Measurements from ENCODE around the gene TRIM37.
"Not testable (repeated sequence)": the region's sequence is repeated elsewhere in the genome, so short reads cannot be mapped to it uniquely, and the experiment has no call there.

Gene TRIM37

GRCh38 chr17:59106463-59107305, at the start of gene TRIM37:
Gene TRIM37, minus strand, starts transcription at chr17:59106880. Its CDS starts 419 bp downstream, at chr17:59106461.
- H3K36me3 Mint-ChIP-seq (ENCODE audit: low read depth) = peaks cover 27% of the 10 kb centered on the region
- H3K9me3 Mint-ChIP-seq = no peaks in the 10 kb centered on the region
- peaks cover 52% of the 10 kb centered on the region for H3K4me1 Mint-ChIP-seq
- H3K4me3 Mint-ChIP-seq = peak within 1 kb of the TSS; percentile 98
- DNase-seq (peak; percentile 99), ATAC-seq (peak; percentile 98)
- H3K27me3 Mint-ChIP-seq = peaks cover 2% of the 10 kb centered on the region
- peak within 1 kb of the TSS; percentile 94 for H3K27ac Mint-ChIP-seq

GRCh38 chr17:59155439-59156177, 48.9 kb upstream of the TRIM37 start, which contains the start of gene PRR11:
Gene PRR11, plus strand, starts transcription at chr17:59155746. Its CDS starts 14,007 bp downstream, at chr17:59169753.
- Mint-ChIP-seq H3K4me1 (peaks cover 22% of the 10 kb centered on the region), H3K27me3 (no peaks in the 10 kb centered on the region), H3K27ac (no peak within 1 kb of the TSS), H3K9me3 (no peaks in the 10 kb centered on the region), H3K4me3 (no peak within 1 kb of the TSS), H3K36me3 (ENCODE audit: low read depth) (peaks cover 4% of the 10 kb centered on the region)
- DNase-seq (peak; percentile 87), ATAC-seq (peak; percentile 96)

GRCh38 chr17:59154721-59155438, 48.2 kb upstream of the TRIM37 start, which contains the start of gene SKA2:
Gene SKA2, minus strand, starts transcription at chr17:59155186. Its CDS starts 23 bp downstream, at chr17:59155163.
- peaks cover 5% of the 10 kb centered on the region for H3K36me3 Mint-ChIP-seq (ENCODE audit: low read depth)
- peaks cover 23% of the 10 kb centered on the region for H3K4me1 Mint-ChIP-seq
- H3K9me3 Mint-ChIP-seq = no peaks in the 10 kb centered on the region
- no peaks in the 10 kb centered on the region for H3K27me3 Mint-ChIP-seq
- peak; percentile 81 for ATAC-seq
- DNase-seq = peak; percentile 94
- H3K27ac Mint-ChIP-seq = no peak within 1 kb of the TSS
- no peak within 1 kb of the TSS for H3K4me3 Mint-ChIP-seq

- Mint-ChIP-seq H3K4me1 (peaks cover 27% of the 10 kb centered on the region), H3K4me3 (no peak overlapping the region), H3K27me3 (no peaks in the 10 kb centered on the region), H3K36me3 (ENCODE audit: low read depth) (peaks cover 5% of the 10 kb centered on the region), H3K9me3 (no peaks in the 10 kb centered on the region), H3K27ac (no peak overlapping the region)
- DNase-seq (peak; percentile 56), ATAC-seq (no peak)
Measured at GRCh38 chr17:59154292-59154720, 47.6 kb upstream of the TRIM37 start.

- Mint-ChIP-seq H3K27ac (no peak overlapping the region), H3K9me3 (no peaks in the 10 kb centered on the region), H3K4me3 (no peak overlapping the region)
Measured at GRCh38 chr17:59152925-59153324, 46.2 kb upstream of the TRIM37 start.

GRCh38 chr17:59151591-59151990, 44.9 kb upstream of the TRIM37 start:
- no peak overlapping the region for H3K4me3 Mint-ChIP-seq
- H3K27ac Mint-ChIP-seq = no peak overlapping the region
- H3K9me3 Mint-ChIP-seq = no peaks in the 10 kb centered on the region
- no peaks in the 10 kb centered on the region for H3K27me3 Mint-ChIP-seq
- H3K4me1 Mint-ChIP-seq = peaks cover 27% of the 10 kb centered on the region
- ATAC-seq (no peak), DNase-seq (no peak)
- peaks cover 5% of the 10 kb centered on the region for H3K36me3 Mint-ChIP-seq (ENCODE audit: low read depth)

More at GRCh38 chr17:59152925-59153324, 46.2 kb upstream of the TRIM37 start:
- ATAC-seq (no peak), DNase-seq (no peak)
- Mint-ChIP-seq H3K4me1 (peaks cover 31% of the 10 kb centered on the region), H3K27me3 (no peaks in the 10 kb centered on the region), H3K36me3 (ENCODE audit: low read depth) (peaks cover 5% of the 10 kb centered on the region)

- H3K4me3 Mint-ChIP-seq = no peak overlapping the region
- H3K9me3 Mint-ChIP-seq = no peaks in the 10 kb centered on the region
- peaks cover 5% of the 10 kb centered on the region for H3K36me3 Mint-ChIP-seq (ENCODE audit: low read depth)
- H3K4me1 Mint-ChIP-seq = peaks cover 27% of the 10 kb centered on the region
- DNase-seq (no peak), ATAC-seq (no peak)
- no peak overlapping the region for H3K27ac Mint-ChIP-seq
- no peaks in the 10 kb centered on the region for H3K27me3 Mint-ChIP-seq
Measured at GRCh38 chr17:59151006-59151405, 44.3 kb upstream of the TRIM37 start.

- Mint-ChIP-seq H3K9me3 (no peaks in the 10 kb centered on the region), H3K4me3 (no peak overlapping the region), H3K36me3 (ENCODE audit: low read depth) (peaks cover 11% of the 10 kb centered on the region), H3K27me3 (no peaks in the 10 kb centered on the region), H3K27ac (no peak overlapping the region), H3K4me1 (peaks cover 29% of the 10 kb centered on the region)
- no peak for DNase-seq
- peak; percentile 45 for ATAC-seq
Measured at GRCh38 chr17:59149841-59150511, 43.3 kb upstream of the TRIM37 start.

GRCh38 chr17:59149051-59149450, 42.4 kb upstream of the TRIM37 start:
- DNase-seq (no peak), ATAC-seq (no peak)
- H3K27me3 Mint-ChIP-seq = no peaks in the 10 kb centered on the region
- no peaks in the 10 kb centered on the region for H3K9me3 Mint-ChIP-seq
- H3K4me3 Mint-ChIP-seq = no peak overlapping the region
- H3K27ac Mint-ChIP-seq = no peak overlapping the region
- H3K36me3 Mint-ChIP-seq (ENCODE audit: low read depth) = peaks cover 11% of the 10 kb centered on the region
- peaks cover 31% of the 10 kb centered on the region for H3K4me1 Mint-ChIP-seq

- Mint-ChIP-seq H3K27ac (no peak overlapping the region), H3K4me1 (peaks cover 14% of the 10 kb centered on the region)
Measured at GRCh38 chr17:59145571-59146096, 39.0 kb upstream of the TRIM37 start.

GRCh38 chr17:59141860-59142259, 35.2 kb upstream of the TRIM37 start:
- no peak for ATAC-seq
- Mint-ChIP-seq H3K9me3 (no peaks in the 10 kb centered on the region), H3K4me1 (peaks cover 6% of the 10 kb centered on the region)

More at GRCh38 chr17:59145571-59146096, 39.0 kb upstream of the TRIM37 start:
- ATAC-seq (no peak), DNase-seq (no peak)
- no peak overlapping the region for H3K4me3 Mint-ChIP-seq
- H3K9me3 Mint-ChIP-seq = no peaks in the 10 kb centered on the region
- H3K27me3 Mint-ChIP-seq = no peaks in the 10 kb centered on the region
- peaks cover 11% of the 10 kb centered on the region for H3K36me3 Mint-ChIP-seq (ENCODE audit: low read depth)

GRCh38 chr17:59139939-59140338, 33.3 kb upstream of the TRIM37 start:
- Mint-ChIP-seq H3K9me3 (no peaks in the 10 kb centered on the region), H3K4me1 (peaks cover 4% of the 10 kb centered on the region), H3K4me3 (no peak overlapping the region), H3K36me3 (ENCODE audit: low read depth) (peaks cover 5% of the 10 kb centered on the region), H3K27ac (no peak overlapping the region), H3K27me3 (no peaks in the 10 kb centered on the region)
- no peak for DNase-seq
- ATAC-seq = no peak

More at GRCh38 chr17:59141860-59142259, 35.2 kb upstream of the TRIM37 start:
- peaks cover 9% of the 10 kb centered on the region for H3K36me3 Mint-ChIP-seq (ENCODE audit: low read depth)
- H3K27me3 Mint-ChIP-seq = no peaks in the 10 kb centered on the region
- H3K27ac Mint-ChIP-seq = no peak overlapping the region
- no peak for DNase-seq
- H3K4me3 Mint-ChIP-seq = no peak overlapping the region

- H3K36me3 Mint-ChIP-seq (ENCODE audit: low read depth); H3K4me1 Mint-ChIP-seq; H3K9me3 Mint-ChIP-seq; H3K4me3 Mint-ChIP-seq; H3K27me3 Mint-ChIP-seq; DNase-seq; ATAC-seq; H3K27ac Mint-ChIP-seq: not testable (repeated sequence)
Measured at GRCh38 chr17:59138339-59138738, 31.7 kb upstream of the TRIM37 start.
